NCI-H460 (cell line): Measurements from ENCODE around the gene ADAMTSL1. TPM values are rescaled to one million over a fixed set of nuclear protein-coding genes. Genes with fewer than 3 reads are reported as not detected.
A peak's percentile ranks its signal among the peaks of the same experiment; 100 is the strongest.

Source experiments
- DNase-seq: peaks from one replicate; pipeline ENCODE4 v3.0.0-alpha.2; 2016; ENCODE audit warnings: low read depth; ENCODE audit errors: extremely low read depth
- total RNA-seq: library from RNA; depleted of rRNA; stranded (reverse); fragments of >200 nt; shearing (Covaris generic); gene quantifications from 2 replicates; pipeline ENCODE4 v1.2.3, GENCODE V29; 2014

ADAMTSL1 gene
- total RNA-seq, 1 experiment from 2014 or later: 0.40 TPM

GRCh38 chr9:18459962-18460584 lies 13.9 kb upstream of the ADAMTSL1 start:
- DNase-seq: peak; percentile 46

- DNase-seq: no peak
Measured at GRCh38 chr9:18461496-18461895, 12.5 kb upstream of the ADAMTSL1 start.

GRCh38 chr9:18463991-18464390 lies 10.0 kb upstream of the ADAMTSL1 start:
- no peak for DNase-seq

GRCh38 chr9:18466101-18466500 lies 7.9 kb upstream of the ADAMTSL1 start:
- DNase-seq: no peak

- DNase-seq: no peak
Measured at GRCh38 chr9:18467696-18468095, 6.3 kb upstream of the ADAMTSL1 start.

- DNase-seq: no peak
Measured at GRCh38 chr9:18472435-18472834, 1.5 kb upstream of the ADAMTSL1 start.

GRCh38 chr9:18472841-18473251 lies 1.1 kb upstream of the ADAMTSL1 start:
- no peak for DNase-seq

GRCh38 chr9:18474783-18475182 lies 830 bp downstream of the ADAMTSL1 start:
- DNase-seq: no peak

GRCh38 chr9:18477121-18477660 lies 3.2 kb downstream of the ADAMTSL1 start:
- DNase-seq: no peak

GRCh38 chr9:18477719-18478118 lies 3.8 kb downstream of the ADAMTSL1 start:
- no peak for DNase-seq

- DNase-seq: no peak
Measured at GRCh38 chr9:18478501-18479361, 4.8 kb downstream of the ADAMTSL1 start.

GRCh38 chr9:18479405-18479804 lies 5.5 kb downstream of the ADAMTSL1 start:
- no peak for DNase-seq

- no peak for DNase-seq
Measured at GRCh38 chr9:18480662-18481093, 6.7 kb downstream of the ADAMTSL1 start.

GRCh38 chr9:18482371-18482770 lies 8.4 kb downstream of the ADAMTSL1 start:
- no peak for DNase-seq

- no peak for DNase-seq
Measured at GRCh38 chr9:18485714-18486113, 11.8 kb downstream of the ADAMTSL1 start.

GRCh38 chr9:18487611-18488010 lies 13.7 kb downstream of the ADAMTSL1 start:
- no peak for DNase-seq

- no peak for DNase-seq
Measured at GRCh38 chr9:18488886-18489285, 14.9 kb downstream of the ADAMTSL1 start.

- DNase-seq: no peak
Measured at GRCh38 chr9:18489861-18490260, 15.9 kb downstream of the ADAMTSL1 start.

- DNase-seq: peak; percentile 92
Measured at GRCh38 chr9:18490641-18491370, 16.9 kb downstream of the ADAMTSL1 start.

- DNase-seq: no peak
Measured at GRCh38 chr9:18492612-18493011, 18.7 kb downstream of the ADAMTSL1 start.

GRCh38 chr9:18493451-18493993 lies 19.6 kb downstream of the ADAMTSL1 start:
- DNase-seq: no peak
